GM12878 (cell line): ENCODE results near the gene CNTNAP5. TPM values are rescaled to one million over a fixed set of nuclear protein-coding genes. Genes with fewer than 3 reads are reported as not detected.

Experiments
- ATAC-seq: fragments of 200-7000 bp; cut with Tn5 transposase; 3 replicates; pipeline ENCODE4 v1.9.1; 2020; ENCODE audit warnings: mild to moderate bottlenecking, moderate library complexity
- BruUV-seq: library from RNA; stranded (reverse); fragments of 400-500 nt; replicated peaks from 2 replicates; lab custom pipeline; 2021; lab: Mats Ljungman, UMichigan
- CTCF ChIA-PET: fragments of 300-600 bp; sonication (Branson Sonifier 250); formaldehyde crosslinking; extraction: SDS; loops from one replicate; lab custom pipeline; 2021; ENCODE audit warnings: inconsistent platforms; lab: Yijun Ruan, JAX
- POLR2A ChIA-PET: fragments of 350-600 bp; formaldehyde crosslinking; extraction: SDS; loops from one replicate; lab custom pipeline; 2021; ENCODE audit warnings: inconsistent platforms; lab: Charles Lee
- RAD21 ChIA-PET: fragments of 300-600 bp; sonication (Branson Sonifier 250); formaldehyde crosslinking; loops from one replicate; lab custom pipeline; 2023; ENCODE audit warnings: antibody characterized with exemption; ENCODE audit not compliant: unreplicated experiment; lab: Charles Lee
- SMC1A ChIA-PET: fragments of 300-600 bp; sonication (Branson Sonifier 250); formaldehyde crosslinking; loops from one replicate; lab custom pipeline; 2023; ENCODE audit not compliant: unreplicated experiment, uncharacterized antibody; lab: Charles Lee
- DNase-seq: peaks from one replicate; pipeline ENCODE4 v3.0.0-alpha.2; 2011; ENCODE audit warnings: low read depth, low spot score
- FAIRE-seq: peaks from 3 replicates; lab custom pipeline; 2011; peaks lifted over from hg19 to GRCh38; lab: Jason Lieb, UNC
- H2AFZ ChIP-seq: 2 replicates; pipeline ENCODE4 v1.6.0; 2011; ENCODE audit warnings: low read depth, low read length, control low read depth; ENCODE audit not compliant: control insufficient read depth
- H3K27ac ChIP-seq: 2 replicates; pipeline ENCODE4 v1.5.1; 2011; ENCODE audit warnings: control low read depth; ENCODE audit not compliant: control insufficient read depth, insufficient read depth
- H3K27me3 ChIP-seq, 2 experiments: replicated peaks in 1 of 2; 2 replicates each; pipeline versions ENCODE4 v1.6.0 to v1.6.1; 2011; ENCODE audit warnings: low read length in 1 of 2; ENCODE audit not compliant: control insufficient read depth in 2 of 2, insufficient read depth in 2 of 2
- H3K36me3 ChIP-seq, 2 experiments: 2 replicates each; pipeline ENCODE4 v1.5.1; 2011; ENCODE audit warnings: low read length in 1 of 2; ENCODE audit not compliant: control insufficient read depth in 2 of 2, insufficient read depth in 2 of 2
- H3K4me1 ChIP-seq: 2 replicates; pipeline ENCODE4 v1.6.1; 2011; ENCODE audit warnings: mild to moderate bottlenecking, low read length, moderate library complexity, mixed read lengths; ENCODE audit not compliant: control insufficient read depth, insufficient read depth
- H3K4me2 ChIP-seq: 2 replicates; pipeline ENCODE4 v1.6.0; 2011; ENCODE audit warnings: control low read depth; ENCODE audit not compliant: control insufficient read depth, insufficient read depth
- H3K4me3 ChIP-seq: fragments of 200-600 bp; sonication (generic); 2 replicates; pipeline ENCODE4 v1.5.1; 2016
- H3K79me2 ChIP-seq: 2 replicates; pipeline ENCODE4 v1.6.0; 2011; ENCODE audit warnings: low read length; ENCODE audit not compliant: control insufficient read depth, insufficient read depth
- H3K9ac ChIP-seq: 2 replicates; pipeline ENCODE4 v1.8.0; 2011; ENCODE audit warnings: low read length, control low read depth, mixed read lengths; ENCODE audit not compliant: control insufficient read depth, insufficient read depth
- H3K9me3 ChIP-seq: replicated peaks from 3 replicates; pipeline ENCODE4 v1.5.1; 2011; ENCODE audit warnings: mild to moderate bottlenecking, low read length; ENCODE audit not compliant: control insufficient read depth, insufficient read depth
- H4K20me1 ChIP-seq: 2 replicates; pipeline ENCODE4 v1.6.0; 2011; ENCODE audit not compliant: control insufficient read depth, insufficient read depth
- ASH2L ChIP-seq: fragments of 300-600, 200-600 bp; sonication (generic); IDR thresholded peaks from 2 replicates; pipeline ENCODE4 v1.6.1; 2017; ENCODE audit warnings: low read depth, mild to moderate bottlenecking, borderline replicate concordance
- IRF4 ChIP-seq: IDR thresholded peaks from 2 replicates; pipeline ENCODE4 v1.6.1; 2011; ENCODE audit warnings: low read depth, low read length
- KAT2A ChIP-seq: conservative IDR thresholded peaks from 2 replicates; pipeline ENCODE4 v1.6.1; 2011; ENCODE audit warnings: low read depth, low read length; ENCODE audit not compliant: control insufficient read depth
- NFYB ChIP-seq: IDR thresholded peaks from 2 replicates; pipeline ENCODE4 v1.6.1; 2011; ENCODE audit warnings: low read depth, mild to moderate bottlenecking, low read length, improper control_type of control experiment, moderate library complexity; ENCODE audit not compliant: insufficient read depth
- SUPT20H ChIP-seq: IDR thresholded peaks from 2 replicates; pipeline ENCODE4 v1.6.1; 2011; ENCODE audit warnings: low read depth, mild to moderate bottlenecking, low read length, moderate library complexity, borderline replicate concordance; ENCODE audit not compliant: control insufficient read depth
- TBL1XR1 ChIP-seq: IDR thresholded peaks from 2 replicates; pipeline ENCODE4 v1.6.1; 2012; ENCODE audit warnings: low read depth, low read length, improper control_type of control experiment
- ZNF274 ChIP-seq: IDR thresholded peaks from one replicate; pipeline ENCODE4 v1.8.0; 2011; ENCODE audit not compliant: insufficient read length, insufficient read depth
- WGBS: methylation state at CpG from one replicate; pipeline ENCODE4 v1.1.6; 2016; ENCODE audit warnings: low lambda C conversion rate; ENCODE audit not compliant: insufficient replicate concordance, insufficient coverage; ENCODE audit errors: missing lambda C conversion rate; 5-methylcytosine and 5-hydroxymethylcytosine counted together
- in situ Hi-C: fragments of 300-500 bp; cut with MboI; formaldehyde crosslinking; loops from 9 replicates; pipeline ENCODE4 v1.14.3; 2018; ENCODE audit warnings: mixed read lengths
- intact Hi-C: fragments of 100-400 bp; cut with micrococcal nuclease; formaldehyde crosslinking; loops from one replicate; pipeline ENCODE4 v1.14.2; 2022; ENCODE audit not compliant: unreplicated experiment
- polyA plus RNA-seq, 11 experiments: library from polyadenylated mRNA; depleted of rRNA in 4 of 11; unstranded in 6 of 11; stranded (reverse) in 5 of 11; fragments of >200 nt; fragmentation: Nextera tagmentation in 4 of 11; fragmentation: Illumina TruSeq in 1 of 11; extraction: Ambion mirVana in 4 of 11; extraction: Trizol in 1 of 11; gene quantifications; 1 replicate in 1 of 11; 2 replicates in 10 of 11; pipeline versions ENCODE4 v1.2.1 to v1.2.3, GENCODE V29; 2011 to 2016; ENCODE audit warnings: inconsistent platforms in 2 of 11, missing spikeins in 2 of 11, low read depth in 1 of 11
- total RNA-seq, 4 experiments: library from RNA; depleted of rRNA in 3 of 4; stranded (reverse); fragments of >200 nt in 3 of 4; fragmentation: Illumina TruSeq in 1 of 4; extraction: Trizol in 1 of 4; gene quantifications; 2 replicates each; pipeline versions ENCODE4 v1.2.1 to v1.2.3, GENCODE V29; 2013 to 2021
- TF ChIP-seq, protein P1 (sequence below): IDR thresholded peaks from 2 replicates; pipeline ENCODE4 v1.6.1; 2011; ENCODE audit warnings: mild to moderate bottlenecking, low read depth, low read length, moderate library complexity; ENCODE audit not compliant: insufficient replicate concordance
- TF ChIP-seq, protein P2 (sequence below): fragments of 450-650 bp; IDR thresholded peaks from 2 replicates; pipeline ENCODE4 v1.6.1; 2017; ENCODE audit warnings: mild to moderate bottlenecking, moderate library complexity
- TF ChIP-seq, protein P3 (sequence below): fragments of 450-650 bp; IDR thresholded peaks from 2 replicates; pipeline ENCODE4 v1.6.1; 2014; ENCODE audit warnings: mild to moderate bottlenecking
- TF ChIP-seq, protein P4 (sequence below): fragments of 450-650 bp; IDR thresholded peaks from 2 replicates; pipeline ENCODE4 v1.6.1; 2017; ENCODE audit warnings: antibody characterized with exemption, mild to moderate bottlenecking, moderate library complexity

CNTNAP5 gene
- total and polyA plus RNA-seq, 10 of the 15 experiments (the other 5 are each of a cell fraction or from before 2014, with no cell fraction given): not detected

DNA sequence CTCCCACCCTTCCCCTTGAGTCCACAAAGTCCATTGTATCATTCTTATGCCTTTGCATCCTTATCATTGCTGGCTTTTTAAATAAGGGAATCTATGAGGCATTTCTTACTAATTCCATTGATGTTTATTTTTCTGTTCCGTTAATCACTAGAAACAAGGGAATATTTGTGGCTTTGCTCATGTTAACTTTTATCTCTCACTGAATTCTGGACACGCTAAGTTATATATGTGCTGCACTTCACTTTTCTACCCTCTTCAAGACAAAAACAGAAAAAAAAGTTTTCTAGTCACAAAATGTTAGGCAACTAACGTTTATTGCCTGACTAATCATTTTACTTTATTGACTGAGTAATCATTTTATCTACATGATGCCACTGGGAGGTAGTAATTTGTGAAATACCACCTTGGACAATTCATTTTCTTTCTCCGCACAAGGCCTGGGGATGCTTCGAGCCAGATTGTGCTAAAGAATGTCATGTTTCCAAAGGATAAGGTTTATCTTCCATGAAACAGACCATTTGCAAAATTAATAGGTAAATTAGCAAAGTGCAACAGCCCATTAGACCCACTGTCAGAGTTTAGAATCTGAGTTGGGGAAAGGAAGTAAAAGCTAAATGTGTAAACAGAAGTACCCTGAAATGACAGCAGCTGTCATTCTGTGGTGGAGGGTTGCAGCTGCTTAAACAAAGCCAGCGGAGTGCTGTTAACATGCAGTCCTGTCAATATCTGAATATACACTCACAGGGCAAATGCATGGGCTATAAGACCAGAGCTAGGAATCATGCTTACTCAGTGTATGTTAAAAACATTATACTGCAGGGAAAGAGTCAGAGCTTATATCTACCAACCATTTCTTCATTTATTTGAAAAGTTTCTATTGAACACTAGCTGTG lies 658.7 kb downstream of the CNTNAP5 start:
- RAD21 ChIA-PET: no interaction called here
- Histone ChIP-seq H3K4me3 (no peak overlapping the region), H3K27me3 (no peaks in the 10 kb centered on the region), H3K4me2 (no peak overlapping the region), H3K4me1 (no peaks in the 10 kb centered on the region), H4K20me1 (no peaks in the 10 kb centered on the region), H3K9me3 (no peaks in the 10 kb centered on the region), H3K9ac (no peak overlapping the region), H3K36me3 (no peaks in the 10 kb centered on the region), H3K27ac (no peak overlapping the region), H3K79me2 (no peaks in the 10 kb centered on the region), H2AFZ (no peak overlapping the region)
- CTCF ChIA-PET: no interaction called here
- no TSS peak for BruUV-seq
- 23% methylated on average over 6 of the region's 6 CpGs for WGBS
- FAIRE-seq (no peak), DNase-seq (no peak), ATAC-seq (no peak)
- intact Hi-C loops (no loop called here), in situ Hi-C loops (no loop called here)
- POLR2A ChIA-PET: no interaction called here
- SMC1A ChIA-PET: interaction anchor here (0.5 to 1.3 kb wide), 3 partner anchors 9 to 542 kb away, joined by 3 to 7 read pairs (median 4); no protein-coding TSS in a partner anchor
- TF ChIP-seq SUPT20H (no peak), ZNF274 (no peak), TBL1XR1 (no peak), NFYB (no peak), KAT2A (no peak), IRF4 (no peak), ASH2L (no peak)
- TF ChIP-seq, protein P1, sequence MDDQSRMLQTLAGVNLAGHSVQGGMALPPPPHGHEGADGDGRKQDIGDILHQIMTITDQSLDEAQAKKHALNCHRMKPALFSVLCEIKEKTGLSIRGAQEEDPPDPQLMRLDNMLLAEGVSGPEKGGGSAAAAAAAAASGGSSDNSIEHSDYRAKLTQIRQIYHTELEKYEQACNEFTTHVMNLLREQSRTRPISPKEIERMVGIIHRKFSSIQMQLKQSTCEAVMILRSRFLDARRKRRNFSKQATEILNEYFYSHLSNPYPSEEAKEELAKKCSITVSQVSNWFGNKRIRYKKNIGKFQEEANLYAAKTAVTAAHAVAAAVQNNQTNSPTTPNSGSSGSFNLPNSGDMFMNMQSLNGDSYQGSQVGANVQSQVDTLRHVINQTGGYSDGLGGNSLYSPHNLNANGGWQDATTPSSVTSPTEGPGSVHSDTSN: no peak
- TF ChIP-seq, protein P2, sequence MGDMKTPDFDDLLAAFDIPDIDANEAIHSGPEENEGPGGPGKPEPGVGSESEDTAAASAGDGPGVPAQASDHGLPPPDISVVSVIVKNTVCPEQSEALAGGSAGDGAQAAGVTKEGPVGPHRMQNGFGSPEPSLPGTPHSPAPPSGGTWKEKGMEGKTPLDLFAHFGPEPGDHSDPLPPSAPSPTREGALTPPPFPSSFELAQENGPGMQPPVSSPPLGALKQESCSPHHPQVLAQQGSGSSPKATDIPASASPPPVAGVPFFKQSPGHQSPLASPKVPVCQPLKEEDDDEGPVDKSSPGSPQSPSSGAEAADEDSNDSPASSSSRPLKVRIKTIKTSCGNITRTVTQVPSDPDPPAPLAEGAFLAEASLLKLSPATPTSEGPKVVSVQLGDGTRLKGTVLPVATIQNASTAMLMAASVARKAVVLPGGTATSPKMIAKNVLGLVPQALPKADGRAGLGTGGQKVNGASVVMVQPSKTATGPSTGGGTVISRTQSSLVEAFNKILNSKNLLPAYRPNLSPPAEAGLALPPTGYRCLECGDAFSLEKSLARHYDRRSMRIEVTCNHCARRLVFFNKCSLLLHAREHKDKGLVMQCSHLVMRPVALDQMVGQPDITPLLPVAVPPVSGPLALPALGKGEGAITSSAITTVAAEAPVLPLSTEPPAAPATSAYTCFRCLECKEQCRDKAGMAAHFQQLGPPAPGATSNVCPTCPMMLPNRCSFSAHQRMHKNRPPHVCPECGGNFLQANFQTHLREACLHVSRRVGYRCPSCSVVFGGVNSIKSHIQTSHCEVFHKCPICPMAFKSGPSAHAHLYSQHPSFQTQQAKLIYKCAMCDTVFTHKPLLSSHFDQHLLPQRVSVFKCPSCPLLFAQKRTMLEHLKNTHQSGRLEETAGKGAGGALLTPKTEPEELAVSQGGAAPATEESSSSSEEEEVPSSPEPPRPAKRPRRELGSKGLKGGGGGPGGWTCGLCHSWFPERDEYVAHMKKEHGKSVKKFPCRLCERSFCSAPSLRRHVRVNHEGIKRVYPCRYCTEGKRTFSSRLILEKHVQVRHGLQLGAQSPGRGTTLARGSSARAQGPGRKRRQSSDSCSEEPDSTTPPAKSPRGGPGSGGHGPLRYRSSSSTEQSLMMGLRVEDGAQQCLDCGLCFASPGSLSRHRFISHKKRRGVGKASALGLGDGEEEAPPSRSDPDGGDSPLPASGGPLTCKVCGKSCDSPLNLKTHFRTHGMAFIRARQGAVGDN: no peak
- TF ChIP-seq, protein P3, sequence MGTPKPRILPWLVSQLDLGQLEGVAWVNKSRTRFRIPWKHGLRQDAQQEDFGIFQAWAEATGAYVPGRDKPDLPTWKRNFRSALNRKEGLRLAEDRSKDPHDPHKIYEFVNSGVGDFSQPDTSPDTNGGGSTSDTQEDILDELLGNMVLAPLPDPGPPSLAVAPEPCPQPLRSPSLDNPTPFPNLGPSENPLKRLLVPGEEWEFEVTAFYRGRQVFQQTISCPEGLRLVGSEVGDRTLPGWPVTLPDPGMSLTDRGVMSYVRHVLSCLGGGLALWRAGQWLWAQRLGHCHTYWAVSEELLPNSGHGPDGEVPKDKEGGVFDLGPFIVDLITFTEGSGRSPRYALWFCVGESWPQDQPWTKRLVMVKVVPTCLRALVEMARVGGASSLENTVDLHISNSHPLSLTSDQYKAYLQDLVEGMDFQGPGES: no peak
- TF ChIP-seq, protein P4, sequence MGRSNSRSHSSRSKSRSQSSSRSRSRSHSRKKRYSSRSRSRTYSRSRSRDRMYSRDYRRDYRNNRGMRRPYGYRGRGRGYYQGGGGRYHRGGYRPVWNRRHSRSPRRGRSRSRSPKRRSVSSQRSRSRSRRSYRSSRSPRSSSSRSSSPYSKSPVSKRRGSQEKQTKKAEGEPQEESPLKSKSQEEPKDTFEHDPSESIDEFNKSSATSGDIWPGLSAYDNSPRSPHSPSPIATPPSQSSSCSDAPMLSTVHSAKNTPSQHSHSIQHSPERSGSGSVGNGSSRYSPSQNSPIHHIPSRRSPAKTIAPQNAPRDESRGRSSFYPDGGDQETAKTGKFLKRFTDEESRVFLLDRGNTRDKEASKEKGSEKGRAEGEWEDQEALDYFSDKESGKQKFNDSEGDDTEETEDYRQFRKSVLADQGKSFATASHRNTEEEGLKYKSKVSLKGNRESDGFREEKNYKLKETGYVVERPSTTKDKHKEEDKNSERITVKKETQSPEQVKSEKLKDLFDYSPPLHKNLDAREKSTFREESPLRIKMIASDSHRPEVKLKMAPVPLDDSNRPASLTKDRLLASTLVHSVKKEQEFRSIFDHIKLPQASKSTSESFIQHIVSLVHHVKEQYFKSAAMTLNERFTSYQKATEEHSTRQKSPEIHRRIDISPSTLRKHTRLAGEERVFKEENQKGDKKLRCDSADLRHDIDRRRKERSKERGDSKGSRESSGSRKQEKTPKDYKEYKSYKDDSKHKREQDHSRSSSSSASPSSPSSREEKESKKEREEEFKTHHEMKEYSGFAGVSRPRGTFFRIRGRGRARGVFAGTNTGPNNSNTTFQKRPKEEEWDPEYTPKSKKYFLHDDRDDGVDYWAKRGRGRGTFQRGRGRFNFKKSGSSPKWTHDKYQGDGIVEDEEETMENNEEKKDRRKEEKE: no peak
